Measurements from ENCODE around the gene TTC39C. TPM values are rescaled to one million over a fixed set of nuclear protein-coding genes. Genes with fewer than 3 reads are reported as not detected.

Gene TTC39C
- total and polyA plus RNA-seq, 3 experiments from 2014 or later = 57.4 to 80.2 (median 59.5) TPM

GRCh38 chr18:24076950-24077349 is 62.4 kb downstream of the TTC39C start:
- CTCF ChIA-PET = no interaction called here
- H3K36me3 Mint-ChIP-seq = peaks cover 9 to 83% (median 19%) of the 10 kb centered on the region in 3 donors
- H3K27me3 ChIP-seq (ENCODE audit: insufficient read depth, low read length, poor library complexity, severe bottlenecking) = no peaks in the 10 kb centered on the region
- no peaks in the 10 kb centered on the region for H3K27me3 Mint-ChIP-seq
- POLR2A ChIA-PET = no interaction called here
- no peak overlapping the region for H3K4me3 Mint-ChIP-seq
- H3K4me1 Mint-ChIP-seq = peaks cover 47 to 86% (median 76%) of the 10 kb centered on the region in 3 donors
- peaks cover 22% of the 10 kb centered on the region for H3K36me3 ChIP-seq (ENCODE audit: insufficient read depth, low read length)
- peaks cover 13% of the 10 kb centered on the region for H3K4me1 ChIP-seq (ENCODE audit: insufficient read depth, low read length)
- H3K4me3 ChIP-seq (ENCODE audit: low read length) = no peak overlapping the region
- DNase-seq = no peak
- H3K9me3 ChIP-seq (ENCODE audit: low read length) = no peaks in the 10 kb centered on the region
- peak overlapping the region in 6 of 8 donors; percentile 44 to 95 (median 77) for H3K27ac Mint-ChIP-seq
- no peaks in the 10 kb centered on the region for H3K9me3 Mint-ChIP-seq
- no peak overlapping the region for H3K27ac ChIP-seq (ENCODE audit: low read depth, low read length)

- peaks cover 21% of the 10 kb centered on the region for H3K36me3 ChIP-seq (ENCODE audit: insufficient read depth, low read length)
- H3K9me3 ChIP-seq (ENCODE audit: low read length) = no peaks in the 10 kb centered on the region
- Mint-ChIP-seq H3K4me3 (no peak overlapping the region), H3K9me3 (no peaks in the 10 kb centered on the region), H3K27ac (peak overlapping the region in 5 of 8 donors; percentile 42 to 74 (median 47)), H3K27me3 (no peaks in the 10 kb centered on the region), H3K36me3 (peaks cover 9 to 82% (median 14%) of the 10 kb centered on the region in 3 donors), H3K4me1 (peaks cover 44 to 87% (median 83%) of the 10 kb centered on the region in 3 donors)
- peaks cover 13% of the 10 kb centered on the region for H3K4me1 ChIP-seq (ENCODE audit: insufficient read depth, low read length)
- no peaks in the 10 kb centered on the region for H3K27me3 ChIP-seq (ENCODE audit: insufficient read depth, low read length, poor library complexity, severe bottlenecking)
- DNase-seq = no peak
- ChIA-PET CTCF (interaction anchor here (1.5 kb wide), 1 partner anchor 160 kb away, joined by 4 read pairs; no protein-coding TSS in a partner anchor), POLR2A (no interaction called here)
- H3K27ac ChIP-seq (ENCODE audit: low read depth, low read length) = no peak overlapping the region
- no peak overlapping the region for H3K4me3 ChIP-seq (ENCODE audit: low read length)
Observed at GRCh38 chr18:24078391-24078790, 63.8 kb downstream of the TTC39C start.

GRCh38 chr18:24080861-24081260 is 66.3 kb downstream of the TTC39C start:
- peaks cover 19% of the 10 kb centered on the region for H3K36me3 ChIP-seq (ENCODE audit: insufficient read depth, low read length)
- peak in 2 of 5 donors; percentile 13 to 69 for DNase-seq
- peaks cover 45 to 80% (median 78%) of the 10 kb centered on the region in 3 donors for H3K4me1 Mint-ChIP-seq
- no peaks in the 10 kb centered on the region for H3K9me3 Mint-ChIP-seq
- no peaks in the 10 kb centered on the region for H3K27me3 Mint-ChIP-seq
- H3K27me3 ChIP-seq (ENCODE audit: insufficient read depth, low read length, poor library complexity, severe bottlenecking) = no peaks in the 10 kb centered on the region
- H3K4me3 Mint-ChIP-seq = peak overlapping the region in 1 of 7 donors; percentile 17
- POLR2A ChIA-PET = no interaction called here
- H3K4me1 ChIP-seq (ENCODE audit: insufficient read depth, low read length) = peaks cover 6% of the 10 kb centered on the region
- H3K9me3 ChIP-seq (ENCODE audit: low read length) = no peaks in the 10 kb centered on the region
- H3K27ac ChIP-seq (ENCODE audit: low read depth, low read length) = no peak overlapping the region
- no peak overlapping the region for H3K4me3 ChIP-seq (ENCODE audit: low read length)
- peaks cover 6 to 83% (median 13%) of the 10 kb centered on the region in 3 donors for H3K36me3 Mint-ChIP-seq
- CTCF ChIA-PET = no interaction called here
- H3K27ac Mint-ChIP-seq = peak overlapping the region; percentile 42 to 76 (median 52)

- Histone ChIP-seq H3K27me3 (ENCODE audit: insufficient read depth, low read length, poor library complexity, severe bottlenecking) (no peaks in the 10 kb centered on the region), H3K4me3 (ENCODE audit: low read length) (no peak overlapping the region), H3K27ac (ENCODE audit: low read depth, low read length) (no peak overlapping the region), H3K4me1 (ENCODE audit: insufficient read depth, low read length) (no peaks in the 10 kb centered on the region), H3K9me3 (ENCODE audit: low read length) (no peaks in the 10 kb centered on the region), H3K36me3 (ENCODE audit: insufficient read depth, low read length) (peaks cover 27% of the 10 kb centered on the region)
- Mint-ChIP-seq H3K27me3 (no peaks in the 10 kb centered on the region), H3K36me3 (peaks cover 6 to 82% (median 22%) of the 10 kb centered on the region in 3 donors), H3K27ac (peak overlapping the region in 3 of 8 donors; percentile 3 to 42 (median 36)), H3K4me1 (peaks cover 27 to 75% (median 64%) of the 10 kb centered on the region in 3 donors), H3K4me3 (no peak overlapping the region), H3K9me3 (no peaks in the 10 kb centered on the region)
- ChIA-PET CTCF (no interaction called here), POLR2A (no interaction called here)
- no peak for DNase-seq
Observed at GRCh38 chr18:24083550-24083949, 69.0 kb downstream of the TTC39C start.

- Mint-ChIP-seq H3K36me3 (peaks cover 6 to 77% (median 25%) of the 10 kb centered on the region in 3 donors), H3K27me3 (no peaks in the 10 kb centered on the region), H3K9me3 (no peaks in the 10 kb centered on the region), H3K27ac (peak overlapping the region in 3 of 8 donors; percentile 1 to 45 (median 44)), H3K4me1 (peaks cover 21 to 69% (median 55%) of the 10 kb centered on the region in 3 donors), H3K4me3 (no peak overlapping the region)
- CTCF ChIA-PET = interaction anchor here (1.6 kb wide), 1 partner anchor 10 kb away, joined by 3 read pairs; no protein-coding TSS in a partner anchor
- no peaks in the 10 kb centered on the region for H3K9me3 ChIP-seq (ENCODE audit: low read length)
- no peak overlapping the region for H3K4me3 ChIP-seq (ENCODE audit: low read length)
- H3K27ac ChIP-seq (ENCODE audit: low read depth, low read length) = no peak overlapping the region
- no peaks in the 10 kb centered on the region for H3K4me1 ChIP-seq (ENCODE audit: insufficient read depth, low read length)
- POLR2A ChIA-PET = interaction anchor here (1.2 kb wide), 1 partner anchor 92 kb away, joined by 3 read pairs; no protein-coding TSS in a partner anchor
- no peaks in the 10 kb centered on the region for H3K27me3 ChIP-seq (ENCODE audit: insufficient read depth, low read length, poor library complexity, severe bottlenecking)
- H3K36me3 ChIP-seq (ENCODE audit: insufficient read depth, low read length) = peaks cover 32% of the 10 kb centered on the region
- no peak for DNase-seq
Observed at GRCh38 chr18:24086082-24086481, 71.5 kb downstream of the TTC39C start.

- Histone ChIP-seq H3K9me3 (ENCODE audit: low read length) (no peaks in the 10 kb centered on the region), H3K36me3 (ENCODE audit: insufficient read depth, low read length) (peaks cover 31% of the 10 kb centered on the region), H3K27me3 (ENCODE audit: insufficient read depth, low read length, poor library complexity, severe bottlenecking) (no peaks in the 10 kb centered on the region), H3K4me3 (ENCODE audit: low read length) (no peak overlapping the region), H3K4me1 (ENCODE audit: insufficient read depth, low read length) (peaks cover 7% of the 10 kb centered on the region), H3K27ac (ENCODE audit: low read depth, low read length) (no peak overlapping the region)
- H3K9me3 Mint-ChIP-seq = no peaks in the 10 kb centered on the region
- H3K27me3 Mint-ChIP-seq = no peaks in the 10 kb centered on the region
- peak overlapping the region in 4 of 8 donors; percentile 16 to 58 (median 21) for H3K27ac Mint-ChIP-seq
- DNase-seq = no peak
- H3K4me1 Mint-ChIP-seq = peaks cover 28 to 67% (median 49%) of the 10 kb centered on the region in 3 donors
- ChIA-PET CTCF (no interaction called here), POLR2A (no interaction called here)
- peak overlapping the region in 1 of 7 donors; percentile 17 for H3K4me3 Mint-ChIP-seq
- peaks cover 15 to 76% (median 27%) of the 10 kb centered on the region in 3 donors for H3K36me3 Mint-ChIP-seq
Observed at GRCh38 chr18:24089076-24089475, 74.5 kb downstream of the TTC39C start.

- no peak overlapping the region for H3K27ac ChIP-seq (ENCODE audit: low read depth, low read length)
- Mint-ChIP-seq H3K27me3 (no peaks in the 10 kb centered on the region), H3K36me3 (peaks cover 14 to 79% (median 28%) of the 10 kb centered on the region in 3 donors), H3K27ac (no peak overlapping the region), H3K9me3 (no peaks in the 10 kb centered on the region), H3K4me1 (peaks cover 34 to 71% (median 55%) of the 10 kb centered on the region in 3 donors), H3K4me3 (no peak overlapping the region)
- DNase-seq = no peak
- ChIA-PET POLR2A (interaction anchor here (0.7 kb wide), 1 partner anchor 371 kb away, joined by 7 read pairs; no protein-coding TSS in a partner anchor), CTCF (no interaction called here)
- H3K9me3 ChIP-seq (ENCODE audit: low read length) = no peaks in the 10 kb centered on the region
- peaks cover 37% of the 10 kb centered on the region for H3K36me3 ChIP-seq (ENCODE audit: insufficient read depth, low read length)
- no peaks in the 10 kb centered on the region for H3K27me3 ChIP-seq (ENCODE audit: insufficient read depth, low read length, poor library complexity, severe bottlenecking)
- H3K4me3 ChIP-seq (ENCODE audit: low read length) = no peak overlapping the region
- peaks cover 14% of the 10 kb centered on the region for H3K4me1 ChIP-seq (ENCODE audit: insufficient read depth, low read length)
Observed at GRCh38 chr18:24089515-24090337, 75.2 kb downstream of the TTC39C start.

- Mint-ChIP-seq H3K36me3 (peaks cover 12 to 78% (median 26%) of the 10 kb centered on the region in 3 donors), H3K4me1 (peaks cover 36 to 72% (median 53%) of the 10 kb centered on the region in 3 donors), H3K4me3 (no peak overlapping the region), H3K9me3 (no peaks in the 10 kb centered on the region), H3K27ac (no peak overlapping the region), H3K27me3 (no peaks in the 10 kb centered on the region)
- H3K9me3 ChIP-seq (ENCODE audit: low read length) = no peaks in the 10 kb centered on the region
- H3K27me3 ChIP-seq (ENCODE audit: insufficient read depth, low read length, poor library complexity, severe bottlenecking) = no peaks in the 10 kb centered on the region
- H3K27ac ChIP-seq (ENCODE audit: low read depth, low read length) = no peak overlapping the region
- H3K4me3 ChIP-seq (ENCODE audit: low read length) = no peak overlapping the region
- ChIA-PET CTCF (no interaction called here), POLR2A (no interaction called here)
- no peak for DNase-seq
- H3K36me3 ChIP-seq (ENCODE audit: insufficient read depth, low read length) = peaks cover 33% of the 10 kb centered on the region
- peaks cover 14% of the 10 kb centered on the region for H3K4me1 ChIP-seq (ENCODE audit: insufficient read depth, low read length)
Observed at GRCh38 chr18:24090876-24091275, 76.3 kb downstream of the TTC39C start.
